Osteocyte (in vitro differentiated cells): ENCODE data around the gene CACNA2D1. TPM values are rescaled to one million over a fixed set of nuclear protein-coding genes. Genes with fewer than 3 reads are reported as not detected.

Experiments
- DNase-seq: peaks from one replicate; pipeline ENCODE4 v3.0.0; 2021; ENCODE audit warnings: mixed read lengths; ENCODE audit not compliant: unreplicated experiment; ENCODE audit errors: extremely low spot score
- H3K27ac Mint-ChIP-seq: one replicate; pipeline ENCODE4 v1.8.0; 2021; ENCODE audit warnings: mild to moderate bottlenecking, mixed read lengths; ENCODE audit not compliant: unreplicated experiment
- H3K27me3 Mint-ChIP-seq: one replicate; pipeline ENCODE4 v1.8.0; 2021; ENCODE audit warnings: mixed read lengths; ENCODE audit not compliant: unreplicated experiment
- H3K36me3 Mint-ChIP-seq: one replicate; pipeline ENCODE4 v1.8.0; 2021; ENCODE audit warnings: mixed read lengths; ENCODE audit not compliant: unreplicated experiment
- H3K4me1 Mint-ChIP-seq: one replicate; pipeline ENCODE4 v1.8.0; 2021; ENCODE audit warnings: mixed read lengths; ENCODE audit not compliant: unreplicated experiment
- H3K4me3 Mint-ChIP-seq: one replicate; pipeline ENCODE4 v1.8.0; 2021; ENCODE audit warnings: mild to moderate bottlenecking, moderate library complexity, mixed read lengths; ENCODE audit not compliant: unreplicated experiment
- H3K9me3 Mint-ChIP-seq: one replicate; pipeline ENCODE4 v1.8.0; 2021; ENCODE audit warnings: mixed read lengths; ENCODE audit not compliant: unreplicated experiment
- total RNA-seq: library from RNA; stranded (reverse); gene quantifications from 2 replicates; pipeline ENCODE4 v1.2.1, GENCODE V29; 2021
- TF ChIP-seq, protein P1 (sequence below): fragments of 200-600 bp; sonication (generic); IDR thresholded peaks from 2 replicates; pipeline ENCODE4 v1.5.0; 2021; ENCODE audit warnings: antibody characterized with exemption, mild to moderate bottlenecking, moderate library complexity

CACNA2D1 gene
- total RNA-seq, 1 donor from 2014 or later: 24.3 TPM

DNA sequence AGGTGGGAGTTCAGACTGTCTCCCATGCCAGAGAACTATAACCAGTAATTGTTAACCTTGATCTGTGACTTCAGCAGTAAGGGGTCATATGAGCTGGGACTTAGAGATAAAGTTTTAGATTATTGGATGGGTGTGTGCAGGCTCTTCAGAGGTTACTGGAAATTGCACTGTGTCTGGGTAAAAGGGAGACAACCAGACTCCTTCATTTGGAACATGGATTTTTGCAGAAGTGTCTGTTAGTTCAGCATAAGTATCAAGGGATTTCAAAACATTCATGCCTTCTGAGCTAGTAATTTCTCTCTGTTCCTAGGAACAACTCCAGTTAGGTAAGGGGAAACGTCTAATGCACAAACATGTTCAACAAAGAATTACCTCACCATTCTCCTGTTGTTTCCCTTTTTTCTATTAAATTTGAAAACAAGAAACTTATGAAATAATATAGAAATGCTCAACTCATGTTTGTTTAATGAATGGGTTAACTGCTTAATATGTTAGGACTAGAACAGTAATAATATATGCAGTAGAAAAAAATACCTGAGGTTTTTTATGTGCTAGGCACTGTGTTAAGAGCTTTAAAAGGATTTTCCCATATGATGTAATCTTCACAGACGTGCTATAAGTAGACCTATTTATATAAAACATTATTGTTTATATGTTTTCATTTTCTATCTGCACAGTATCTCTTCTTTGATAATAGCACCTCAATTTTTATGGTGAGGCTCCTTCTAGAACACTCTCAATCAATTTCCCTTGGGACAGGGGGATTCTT lies 233.0 kb downstream of the CACNA2D1 start:
- H3K9me3 Mint-ChIP-seq: peaks cover 6% of the 10 kb centered on the region
- no peaks in the 10 kb centered on the region for H3K27me3 Mint-ChIP-seq
- no peak overlapping the region for H3K27ac Mint-ChIP-seq
- TF ChIP-seq, protein P1, sequence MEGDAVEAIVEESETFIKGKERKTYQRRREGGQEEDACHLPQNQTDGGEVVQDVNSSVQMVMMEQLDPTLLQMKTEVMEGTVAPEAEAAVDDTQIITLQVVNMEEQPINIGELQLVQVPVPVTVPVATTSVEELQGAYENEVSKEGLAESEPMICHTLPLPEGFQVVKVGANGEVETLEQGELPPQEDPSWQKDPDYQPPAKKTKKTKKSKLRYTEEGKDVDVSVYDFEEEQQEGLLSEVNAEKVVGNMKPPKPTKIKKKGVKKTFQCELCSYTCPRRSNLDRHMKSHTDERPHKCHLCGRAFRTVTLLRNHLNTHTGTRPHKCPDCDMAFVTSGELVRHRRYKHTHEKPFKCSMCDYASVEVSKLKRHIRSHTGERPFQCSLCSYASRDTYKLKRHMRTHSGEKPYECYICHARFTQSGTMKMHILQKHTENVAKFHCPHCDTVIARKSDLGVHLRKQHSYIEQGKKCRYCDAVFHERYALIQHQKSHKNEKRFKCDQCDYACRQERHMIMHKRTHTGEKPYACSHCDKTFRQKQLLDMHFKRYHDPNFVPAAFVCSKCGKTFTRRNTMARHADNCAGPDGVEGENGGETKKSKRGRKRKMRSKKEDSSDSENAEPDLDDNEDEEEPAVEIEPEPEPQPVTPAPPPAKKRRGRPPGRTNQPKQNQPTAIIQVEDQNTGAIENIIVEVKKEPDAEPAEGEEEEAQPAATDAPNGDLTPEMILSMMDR: no peak
- H3K36me3 Mint-ChIP-seq: peaks cover 5% of the 10 kb centered on the region
- H3K4me3 Mint-ChIP-seq: no peak overlapping the region
- DNase-seq: no peak
- H3K4me1 Mint-ChIP-seq: no peaks in the 10 kb centered on the region

DNA sequence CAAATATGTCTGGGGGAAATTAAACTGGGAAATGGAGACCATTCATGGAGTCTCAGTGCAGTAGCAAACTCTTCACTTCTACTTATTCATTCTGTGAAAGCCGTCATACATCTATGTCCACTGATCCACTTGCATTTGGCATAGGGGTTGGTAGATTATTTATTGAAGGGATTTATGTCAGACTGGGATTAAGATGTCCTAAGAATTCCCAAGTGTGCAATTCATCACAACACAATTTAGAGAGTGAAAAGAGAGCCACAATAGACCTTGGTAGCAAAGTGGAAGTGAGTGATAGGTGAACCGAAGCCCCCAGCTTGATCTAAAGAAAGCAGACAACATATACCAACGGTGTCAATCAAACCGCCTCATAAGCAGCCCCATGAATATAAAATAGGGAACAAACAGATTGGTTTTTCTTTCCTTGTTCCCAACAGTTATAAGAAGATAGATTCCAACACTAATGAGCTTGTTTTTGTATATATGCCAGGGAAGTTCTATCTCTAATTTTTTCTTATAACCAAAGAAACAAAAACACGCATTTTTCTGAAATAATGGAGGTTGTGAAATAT lies 234.3 kb downstream of the CACNA2D1 start:
- Mint-ChIP-seq H3K4me3 (no peak overlapping the region), H3K4me1 (no peaks in the 10 kb centered on the region), H3K9me3 (peaks cover 6% of the 10 kb centered on the region), H3K27me3 (no peaks in the 10 kb centered on the region), H3K27ac (no peak overlapping the region), H3K36me3 (peaks cover 3% of the 10 kb centered on the region)
- DNase-seq: no peak
- TF ChIP-seq, protein P1: no peak

DNA sequence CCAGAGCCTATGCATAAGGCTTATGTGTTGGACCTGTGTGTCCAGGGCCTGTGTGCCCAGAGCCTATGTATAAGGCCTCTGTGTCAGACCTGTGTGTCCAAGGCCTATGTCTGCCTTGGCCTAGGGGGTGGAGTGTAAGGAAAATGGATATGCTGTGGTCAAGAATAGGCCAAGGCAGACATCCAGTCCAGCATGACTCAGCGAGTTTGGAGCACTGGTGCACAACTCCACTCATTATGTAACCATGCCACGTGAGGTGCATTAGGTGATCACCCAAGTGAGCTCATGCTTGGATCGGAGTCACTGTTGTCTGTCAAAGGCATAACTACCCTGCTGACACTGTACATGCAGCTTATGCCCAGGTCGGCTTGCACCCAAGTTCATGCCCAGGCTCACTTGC lies 238.9 kb downstream of the CACNA2D1 start:
- H3K27me3 Mint-ChIP-seq: no peaks in the 10 kb centered on the region
- H3K4me1 Mint-ChIP-seq: no peaks in the 10 kb centered on the region
- no peak overlapping the region for H3K27ac Mint-ChIP-seq
- TF ChIP-seq, protein P1: no peak
- no peaks in the 10 kb centered on the region for H3K36me3 Mint-ChIP-seq
- no peak overlapping the region for H3K4me3 Mint-ChIP-seq
- H3K9me3 Mint-ChIP-seq: no peaks in the 10 kb centered on the region
- no peak for DNase-seq

DNA sequence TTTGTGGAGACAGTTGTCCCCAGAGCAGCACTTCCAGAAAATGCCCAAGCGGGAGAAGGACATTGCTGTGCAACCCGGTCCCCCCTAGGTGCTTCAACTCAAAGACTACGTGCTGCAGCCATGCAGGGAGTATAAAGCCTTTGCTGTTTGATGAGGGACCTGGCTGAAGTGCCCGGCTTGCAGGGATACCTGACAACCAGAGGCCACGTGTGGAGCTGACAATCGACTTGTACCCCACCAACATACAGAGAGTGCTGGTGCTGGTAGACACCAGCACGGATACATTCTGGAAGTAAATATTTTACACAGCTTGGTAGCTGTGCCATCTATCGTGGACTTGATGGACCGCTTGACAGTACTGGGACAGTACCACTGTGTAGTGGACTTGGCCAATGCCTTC lies 240.6 kb downstream of the CACNA2D1 start:
- no peak overlapping the region for H3K4me3 Mint-ChIP-seq
- no peak for DNase-seq
- TF ChIP-seq, protein P1: no peak
- H3K9me3 Mint-ChIP-seq: no peaks in the 10 kb centered on the region
- no peaks in the 10 kb centered on the region for H3K36me3 Mint-ChIP-seq
- H3K27me3 Mint-ChIP-seq: no peaks in the 10 kb centered on the region
- H3K4me1 Mint-ChIP-seq: no peaks in the 10 kb centered on the region
- no peak overlapping the region for H3K27ac Mint-ChIP-seq

DNA sequence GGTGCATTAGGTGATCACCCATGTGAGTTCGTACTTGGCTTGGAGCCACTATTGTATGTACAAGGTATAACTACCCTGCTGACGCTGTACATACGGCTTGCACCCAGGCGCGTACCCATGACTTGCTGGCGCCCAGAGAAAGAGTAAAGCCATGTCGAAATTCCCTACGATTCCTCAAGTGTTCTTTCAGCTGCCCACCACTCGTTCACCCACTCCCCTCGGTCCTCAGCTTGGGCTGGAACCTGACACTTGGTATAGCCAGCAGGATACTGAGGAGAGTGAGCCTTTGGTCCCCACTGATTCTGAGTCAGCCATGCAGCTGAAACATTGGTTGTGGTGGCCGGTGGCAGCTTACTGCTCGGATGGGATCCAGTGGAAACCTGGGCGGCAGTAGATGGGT lies 241.5 kb downstream of the CACNA2D1 start:
- DNase-seq: no peak
- TF ChIP-seq, protein P1: no peak

More for the DNA sequence above, 241.5 kb downstream of the CACNA2D1 start:
- no peaks in the 10 kb centered on the region for H3K9me3 Mint-ChIP-seq
- H3K4me1 Mint-ChIP-seq: no peaks in the 10 kb centered on the region
- no peaks in the 10 kb centered on the region for H3K27me3 Mint-ChIP-seq
- H3K27ac Mint-ChIP-seq: no peak overlapping the region
- H3K36me3 Mint-ChIP-seq: no peaks in the 10 kb centered on the region
- no peak overlapping the region for H3K4me3 Mint-ChIP-seq
